ENCODE results near the gene ACOT7.
"Not testable (repeated sequence)": the region's sequence is repeated elsewhere in the genome, so short reads cannot be mapped to it uniquely, and the experiment has no call there.

The ACOT7 gene

GRCh38 chr1:6219641-6220040 is 173.9 kb downstream of the ACOT7 start:
- not testable (repeated sequence) for DNase-seq

GRCh38 chr1:6218375-6219164 is 175.0 kb downstream of the ACOT7 start:
- DNase-seq = no peak
